Fibroblast of skin of left biceps (primary cell): ENCODE measurements around the gene ANKRD18B.
A peak's percentile ranks its signal among the peaks of the same experiment; 100 is the strongest.
"Not testable (repeated sequence)": the region's sequence is repeated elsewhere in the genome, so short reads cannot be mapped to it uniquely, and the experiment has no call there.

ENCODE experiments used
- DNase-seq, 2 experiments: peaks; one replicate each; pipeline ENCODE4 v3.0.0-alpha.2; 2013; ENCODE audit warnings: low read depth in 2 of 2

Gene ANKRD18B

GRCh38 chr9:33611358-33611757 lies 87.3 kb downstream of the ANKRD18B start:
- DNase-seq, result no peak

DNA sequence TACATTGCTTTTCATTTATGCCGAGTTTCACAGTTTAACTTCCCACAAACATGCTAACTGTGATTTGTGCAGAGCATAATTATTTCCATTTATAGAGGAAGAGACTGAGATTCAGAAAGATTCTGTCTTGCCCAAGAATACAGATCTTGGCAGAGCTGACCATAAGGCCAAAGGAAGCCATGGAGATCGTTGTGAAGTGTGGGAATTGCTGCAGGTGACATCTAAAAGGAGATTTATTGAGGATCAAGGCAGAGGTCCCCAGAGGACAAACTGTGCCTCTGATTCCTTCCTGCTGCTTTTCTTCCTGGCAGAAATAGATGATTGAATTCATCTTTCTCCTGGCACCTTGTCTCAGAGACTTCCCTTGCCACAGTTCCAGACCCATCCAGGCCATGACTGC lies 88.4 kb downstream of the ANKRD18B start:
- not testable (repeated sequence) for DNase-seq

DNA sequence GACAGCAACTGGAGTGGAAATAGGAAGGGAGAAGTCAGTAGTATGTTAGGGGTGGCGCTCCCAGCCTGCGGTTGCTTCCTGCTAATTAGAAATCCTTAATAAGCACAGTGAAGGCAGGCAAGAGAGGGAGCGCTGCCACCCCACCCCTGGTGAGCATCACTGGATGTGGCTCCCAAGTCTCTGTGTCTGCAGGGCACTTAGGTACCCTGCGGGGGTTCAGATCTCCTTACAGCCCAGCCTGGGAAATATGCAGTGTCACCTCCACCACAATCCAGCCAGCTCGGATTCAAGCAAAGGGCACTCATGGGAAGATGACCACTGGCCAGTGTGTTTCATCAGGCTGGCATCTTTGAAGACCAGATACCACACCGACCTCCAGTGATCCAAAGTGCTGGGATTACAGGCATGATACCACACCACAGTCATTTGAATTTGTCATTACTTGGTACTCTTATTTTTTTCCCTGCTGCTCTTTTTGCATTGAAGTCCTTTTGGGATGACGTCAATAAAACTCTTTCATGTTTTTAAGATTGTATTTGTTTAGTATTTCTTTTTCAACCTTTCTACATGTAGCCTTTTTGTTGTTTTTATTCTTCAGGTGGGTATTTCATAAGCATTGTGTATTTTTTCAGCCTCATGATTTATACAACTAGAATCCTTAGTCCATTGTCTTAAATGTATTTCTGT lies 90.1 kb downstream of the ANKRD18B start:
- no peak for DNase-seq

DNA sequence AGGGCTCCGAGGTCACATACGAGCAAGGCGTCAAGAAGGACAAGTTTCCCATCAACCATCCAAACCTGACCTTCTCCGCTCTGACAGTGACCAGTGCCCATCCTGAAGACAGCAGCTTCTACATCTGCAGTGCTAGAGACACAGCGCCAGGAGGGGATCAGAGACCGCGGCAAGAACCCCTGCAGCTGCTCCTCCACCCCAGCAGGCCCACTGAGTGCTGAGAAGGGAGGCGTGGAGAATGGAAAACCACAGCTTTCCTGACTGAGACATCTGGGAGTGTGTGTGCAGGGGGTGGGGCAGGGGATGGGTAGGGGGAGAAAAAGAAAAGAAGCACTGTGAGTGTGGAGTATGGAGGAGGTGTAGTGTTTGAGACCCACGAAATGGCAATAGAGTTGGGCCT lies 94.3 kb downstream of the ANKRD18B start:
- not testable (repeated sequence) for DNase-seq

- peak; percentile 85 to 88 for DNase-seq
Measured at GRCh38 chr9:33619666-33620404, 95.8 kb downstream of the ANKRD18B start.

DNA sequence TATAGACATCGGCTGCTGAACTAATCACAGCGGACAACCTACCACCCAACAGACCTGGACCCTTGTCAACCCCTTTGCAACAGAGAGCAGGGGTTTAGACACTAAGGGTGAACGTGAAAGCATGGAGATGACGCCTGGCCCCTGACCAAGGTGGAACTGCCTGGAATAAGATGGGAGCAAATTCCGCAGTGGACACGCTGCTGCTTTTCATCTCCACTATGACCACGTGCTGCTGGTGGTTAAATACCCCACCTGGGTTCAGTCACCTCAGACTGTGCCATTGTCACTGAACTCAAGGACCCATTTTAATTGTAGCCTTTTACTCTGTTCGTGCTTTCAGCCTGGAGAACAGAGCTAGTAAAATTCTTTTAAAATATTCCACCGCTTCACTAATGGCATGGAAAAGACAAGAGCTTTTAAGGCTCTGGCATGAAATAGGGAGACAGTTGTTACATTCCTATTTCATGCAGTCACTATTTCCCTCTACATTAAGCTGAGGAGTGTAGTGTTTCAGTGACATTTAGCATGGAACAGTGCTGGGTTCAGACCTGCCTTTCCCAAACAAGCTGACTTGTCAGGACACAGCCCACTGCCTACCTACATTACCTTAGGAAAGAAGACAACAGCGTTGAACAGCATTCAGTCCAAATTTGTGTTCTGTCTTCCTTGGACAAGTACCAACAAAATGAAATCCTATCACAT lies 96.8 kb downstream of the ANKRD18B start:
- peak; percentile 54 for DNase-seq
